Upper lobe of left lung (tissue), 6 donors: Measurements from ENCODE around the gene UBTD2. TPM values are rescaled to one million over a fixed set of nuclear protein-coding genes. Genes with fewer than 3 reads are reported as not detected.

Experiments used
- ATAC-seq, 2 donors: fragments of 200-7000 bp; cut with Tn5 transposase; one replicate each; pipeline ENCODE4 v1.9.1; 2022; ENCODE audit warnings: mild to moderate bottlenecking in 2 of 2, moderate library complexity in 2 of 2; ENCODE audit not compliant: low FRiP score in 2 of 2
- DNase-seq, 2 donors: peaks; one replicate each; pipeline ENCODE4 v3.0.0-alpha.2; 2019 to 2020
- H3K27ac ChIP-seq, 4 donors: fragments of 200-600 bp; sonication (generic); one replicate each; pipeline ENCODE4 v1.5.1; 2016 to 2019
- H3K27me3 ChIP-seq, 4 donors: fragments of 200-600 bp; sonication (generic); one replicate each; pipeline ENCODE4 v1.5.1; 2017 to 2019
- H3K36me3 ChIP-seq, 4 donors: fragments of 200-600 bp; sonication (generic); one replicate each; pipeline ENCODE4 v1.5.1; 2016 to 2019
- H3K4me1 ChIP-seq, 4 donors: fragments of 200-600 bp; sonication (generic); one replicate each; pipeline ENCODE4 v1.5.1; 2018 to 2019
- H3K4me3 ChIP-seq, 4 donors: fragments of 200-600 bp; sonication (generic); one replicate each; pipeline ENCODE4 v1.5.1; 2017 to 2019; ENCODE audit warnings: mild to moderate bottlenecking in 2 of 4, moderate library complexity in 1 of 4
- H3K9me3 ChIP-seq, 4 donors: fragments of 200-600 bp; sonication (generic); one replicate each; pipeline ENCODE4 v1.5.1; 2018 to 2019
- EP300 ChIP-seq, 4 donors: sonication (generic); formaldehyde crosslinking; IDR thresholded peaks; one replicate each; pipeline ENCODE4 v1.5.1; 2017; ENCODE audit warnings: antibody characterized with exemption in 4 of 4, control low read depth in 2 of 4
- POLR2A ChIP-seq, 4 donors: fragments of 450-650 bp; IDR thresholded peaks; one replicate each; pipeline ENCODE4 v1.5.1; 2016 to 2017; ENCODE audit warnings: antibody characterized with exemption in 4 of 4, mild to moderate bottlenecking in 2 of 4
- POLR2AphosphoS5 ChIP-seq, 2 donors: sonication (generic); formaldehyde crosslinking; IDR thresholded peaks; one replicate each; pipeline ENCODE4 v1.5.1; 2017; ENCODE audit warnings: antibody characterized with exemption in 2 of 2
- WGBS, 2 donors: methylation state at CpG; one replicate each; pipeline ENCODE4 v1.1.5; 2017 to 2018; 5-methylcytosine and 5-hydroxymethylcytosine counted together
- total RNA-seq, 6 donors: library from RNA; depleted of rRNA in 4 of 6; stranded (reverse); fragments of >200 nt in 4 of 6; gene quantifications; one replicate each; pipeline versions ENCODE4 v1.1.0 to v1.2.1, GENCODE V29; 2016 to 2021
- TF ChIP-seq, protein P1 (sequence below), 6 experiments: fragments of 450-650 bp in 4 of 6; fragments of 200-600 bp in 2 of 6; sonication (generic) in 2 of 6; IDR thresholded peaks; one replicate each; pipeline ENCODE4 v1.5.1; 2016 to 2019; ENCODE audit warnings: antibody characterized with exemption in 6 of 6
- donor health status: DM: no; HTN: no; CAD: no; lungs with moderate emphysema.
- donor health status: DM: no; HTN: yes; CAD: no; lungs with severe emphysema.

UBTD2 gene
- total RNA-seq, 6 donors from 2014 or later: 9.4 to 22.3 (median 15.8) TPM

DNA sequence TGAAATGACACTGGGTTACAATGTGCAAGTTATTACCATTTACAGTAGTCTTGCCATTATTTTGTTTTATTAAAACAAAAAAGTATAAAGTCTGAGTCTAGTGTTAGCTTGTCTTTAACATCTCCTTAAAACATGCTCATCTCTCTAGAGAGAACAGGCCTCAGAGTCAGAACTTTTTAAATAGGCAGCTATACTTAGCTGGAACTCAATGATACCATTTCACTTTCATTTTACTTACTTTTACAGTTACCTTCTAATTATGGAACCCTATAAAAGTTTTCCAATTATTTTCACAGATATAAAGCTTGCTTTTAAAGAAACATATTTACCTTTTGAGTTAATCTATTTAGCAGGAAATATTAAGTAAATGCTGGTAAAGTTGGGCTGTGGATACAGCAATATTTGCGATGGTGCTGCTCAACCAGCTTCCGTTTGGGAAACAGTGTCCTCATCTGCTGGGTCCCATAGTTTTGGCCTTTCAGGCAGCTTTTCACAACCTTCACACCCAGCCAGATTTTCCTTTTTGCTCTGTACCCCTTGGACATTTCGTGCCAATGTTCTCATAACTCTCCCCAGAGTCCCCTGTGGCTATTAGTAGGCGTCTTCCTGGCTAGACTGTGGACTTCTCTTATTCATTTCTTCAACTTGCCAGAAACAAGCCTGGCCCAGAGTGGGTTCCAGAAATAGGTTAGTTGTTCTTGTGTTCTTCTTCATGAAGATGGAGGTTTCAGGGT is 36.3 kb upstream of the UBTD2 start:
- peak in 1 of 2 donors; percentile 59 for ATAC-seq

DNA sequence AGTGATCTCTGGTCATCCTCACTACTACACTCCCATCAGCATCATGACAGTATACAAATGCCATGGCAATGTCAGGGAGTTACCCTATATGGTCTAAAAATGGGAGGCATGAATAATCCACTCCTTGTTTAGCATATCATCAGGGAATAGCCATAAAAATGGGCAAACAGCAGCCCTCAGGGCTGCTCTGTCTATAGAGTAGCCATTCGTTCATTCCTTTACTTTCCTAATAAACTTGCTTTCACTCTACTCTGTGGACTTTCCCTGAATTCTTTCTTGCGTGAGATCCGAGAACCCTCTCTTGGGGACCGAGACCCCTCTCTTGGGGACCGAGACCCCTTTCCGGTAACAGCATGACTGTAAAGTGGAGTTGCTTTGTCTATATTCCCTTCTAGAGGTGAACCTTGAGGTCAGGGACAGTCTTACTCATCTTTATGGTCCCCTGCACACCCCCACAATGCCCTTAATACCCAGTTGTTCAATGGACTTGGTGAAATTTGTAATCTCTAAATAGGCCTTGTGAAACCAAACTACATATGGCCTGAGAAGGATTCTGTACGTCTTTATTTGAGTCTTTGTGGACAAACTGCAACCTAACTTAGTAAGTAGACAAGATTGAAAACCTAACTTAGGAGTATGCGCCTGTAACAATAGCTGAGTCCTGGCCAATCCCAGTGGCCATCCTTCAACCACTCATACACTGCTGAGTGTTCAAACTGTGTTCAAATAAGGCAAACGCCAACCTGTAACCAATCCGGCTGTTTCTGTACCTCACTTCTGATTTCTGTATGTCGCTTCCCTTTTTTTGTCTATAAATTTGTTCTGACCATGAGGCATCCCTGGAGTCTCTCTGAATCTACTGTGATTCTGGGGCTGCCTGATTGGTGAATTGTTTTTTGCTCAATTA is 32.3 kb upstream of the UBTD2 start:
- 92 to 93% methylated on average over 11 of the region's 11 CpGs for WGBS, 2 donors
- ATAC-seq: no peak
- H3K4me1 ChIP-seq: no peaks in the 10 kb centered on the region

More for the DNA sequence above, 36.3 kb upstream of the UBTD2 start:
- Histone ChIP-seq H3K36me3 (no peaks in the 10 kb centered on the region), H3K4me1 (no peaks in the 10 kb centered on the region), H3K9me3 (no peaks in the 10 kb centered on the region), H3K27ac (no peak overlapping the region), H3K4me3 (no peak overlapping the region), H3K27me3 (no peaks in the 10 kb centered on the region)
- WGBS, 2 donors: 83 to 92% methylated on average over 4 of the region's 4 CpGs
- DNase-seq: no peak
- TF ChIP-seq, protein P1, sequence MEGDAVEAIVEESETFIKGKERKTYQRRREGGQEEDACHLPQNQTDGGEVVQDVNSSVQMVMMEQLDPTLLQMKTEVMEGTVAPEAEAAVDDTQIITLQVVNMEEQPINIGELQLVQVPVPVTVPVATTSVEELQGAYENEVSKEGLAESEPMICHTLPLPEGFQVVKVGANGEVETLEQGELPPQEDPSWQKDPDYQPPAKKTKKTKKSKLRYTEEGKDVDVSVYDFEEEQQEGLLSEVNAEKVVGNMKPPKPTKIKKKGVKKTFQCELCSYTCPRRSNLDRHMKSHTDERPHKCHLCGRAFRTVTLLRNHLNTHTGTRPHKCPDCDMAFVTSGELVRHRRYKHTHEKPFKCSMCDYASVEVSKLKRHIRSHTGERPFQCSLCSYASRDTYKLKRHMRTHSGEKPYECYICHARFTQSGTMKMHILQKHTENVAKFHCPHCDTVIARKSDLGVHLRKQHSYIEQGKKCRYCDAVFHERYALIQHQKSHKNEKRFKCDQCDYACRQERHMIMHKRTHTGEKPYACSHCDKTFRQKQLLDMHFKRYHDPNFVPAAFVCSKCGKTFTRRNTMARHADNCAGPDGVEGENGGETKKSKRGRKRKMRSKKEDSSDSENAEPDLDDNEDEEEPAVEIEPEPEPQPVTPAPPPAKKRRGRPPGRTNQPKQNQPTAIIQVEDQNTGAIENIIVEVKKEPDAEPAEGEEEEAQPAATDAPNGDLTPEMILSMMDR (IDR thresholded peaks at IDR 0.05): no peak
- no peak for TF ChIP-seq POLR2AphosphoS5 (IDR thresholded peaks at IDR 0.05)
- no peak for TF ChIP-seq POLR2A (IDR thresholded peaks at IDR 0.05)
- TF ChIP-seq EP300 (IDR thresholded peaks at IDR 0.05): no peak

DNA sequence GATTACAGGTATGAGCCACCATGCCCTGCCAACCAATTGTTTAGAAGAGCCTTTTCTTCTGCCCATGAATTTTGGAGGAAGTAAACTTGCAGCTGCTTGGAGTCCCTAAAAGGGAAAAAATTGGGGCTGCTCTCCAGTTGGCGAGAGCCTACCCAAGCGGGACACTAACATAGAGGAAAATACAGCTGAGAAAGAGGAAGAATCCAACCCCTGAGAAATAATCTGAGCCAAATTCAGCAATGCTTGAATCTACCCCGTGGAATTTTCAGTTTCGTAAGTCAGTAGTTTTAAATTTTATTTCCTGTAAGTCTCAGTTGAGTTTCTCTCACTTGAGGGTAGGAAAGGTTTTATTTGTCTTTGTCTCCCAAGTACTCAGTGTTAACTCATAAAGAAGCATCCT is 30.4 kb upstream of the UBTD2 start:
- Histone ChIP-seq H3K4me3 (no peak overlapping the region), H3K27ac (no peak overlapping the region), H3K4me1 (no peaks in the 10 kb centered on the region), H3K27me3 (no peaks in the 10 kb centered on the region), H3K36me3 (no peaks in the 10 kb centered on the region), H3K9me3 (no peaks in the 10 kb centered on the region)
- DNase-seq (no peak), ATAC-seq (no peak)
- 84 to 85% methylated on average over 4 of the region's 4 CpGs for WGBS, 2 donors
- TF ChIP-seq, protein P1 (IDR thresholded peaks at IDR 0.05): no peak
- no peak for TF ChIP-seq EP300 (IDR thresholded peaks at IDR 0.05)
- TF ChIP-seq POLR2A (IDR thresholded peaks at IDR 0.05): no peak
- TF ChIP-seq POLR2AphosphoS5 (IDR thresholded peaks at IDR 0.05): no peak

More for the DNA sequence above, 32.3 kb upstream of the UBTD2 start:
- no peak overlapping the region for H3K27ac ChIP-seq
- no peaks in the 10 kb centered on the region for H3K9me3 ChIP-seq
- no peak for TF ChIP-seq EP300 (IDR thresholded peaks at IDR 0.05)
- TF ChIP-seq POLR2A (IDR thresholded peaks at IDR 0.05): no peak
- TF ChIP-seq POLR2AphosphoS5 (IDR thresholded peaks at IDR 0.05): no peak
- TF ChIP-seq, protein P1 (IDR thresholded peaks at IDR 0.05): no peak
- H3K4me3 ChIP-seq: no peak overlapping the region
- no peak for DNase-seq
- no peaks in the 10 kb centered on the region for H3K27me3 ChIP-seq
- H3K36me3 ChIP-seq: no peaks in the 10 kb centered on the region

DNA sequence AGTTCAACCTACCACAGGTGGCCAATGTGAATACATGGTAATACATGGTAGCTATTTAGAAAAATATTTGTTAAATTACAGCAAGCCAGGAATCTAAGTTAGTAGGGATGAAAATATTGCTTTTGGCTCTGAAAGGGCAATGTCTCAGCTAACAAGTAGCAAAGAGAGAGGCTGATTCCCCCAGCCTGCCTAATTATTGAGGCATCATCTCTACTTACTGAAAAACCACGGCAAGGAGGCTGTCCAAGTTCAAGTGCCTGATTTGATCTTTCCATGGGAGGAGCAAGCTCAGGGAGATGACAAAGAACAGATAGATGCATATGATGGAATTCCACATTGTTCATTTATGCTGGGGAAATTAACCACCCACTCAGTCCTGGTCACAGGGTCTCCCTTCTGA is 28.7 kb upstream of the UBTD2 start:
- no peak for DNase-seq
- H3K27ac ChIP-seq: no peak overlapping the region
- ATAC-seq: peak in 1 of 2 donors; percentile 10
- no peak overlapping the region for H3K4me3 ChIP-seq
- H3K27me3 ChIP-seq: no peaks in the 10 kb centered on the region
- WGBS, 2 donors: 40 to 50% methylated on average over 1 of the region's 1 CpG
- H3K36me3 ChIP-seq: no peaks in the 10 kb centered on the region
- no peaks in the 10 kb centered on the region for H3K4me1 ChIP-seq
- no peaks in the 10 kb centered on the region for H3K9me3 ChIP-seq
- no peak for TF ChIP-seq POLR2A (IDR thresholded peaks at IDR 0.05)
- TF ChIP-seq POLR2AphosphoS5 (IDR thresholded peaks at IDR 0.05): no peak
- TF ChIP-seq, protein P1 (IDR thresholded peaks at IDR 0.05): no peak
- TF ChIP-seq EP300 (IDR thresholded peaks at IDR 0.05): no peak
